Endothelial cell of umbilical vein (primary cell): Measurements from ENCODE around the gene RNF150.

Experiments used
- EZH2 ChIP-seq: IDR thresholded peaks from 2 replicates; pipeline ENCODE4 v1.6.1; 2012; ENCODE audit warnings: borderline replicate concordance, low read depth, mild to moderate bottlenecking, moderate library complexity, low read length, inconsistent platforms; ENCODE audit not compliant: severe bottlenecking
- JUN ChIP-seq: IDR thresholded peaks from 2 replicates; pipeline ENCODE4 v1.6.1; 2011; ENCODE audit warnings: borderline replicate concordance, low read depth; ENCODE audit not compliant: insufficient read length, insufficient read depth
- MYC ChIP-seq: IDR thresholded peaks from one replicate; pipeline ENCODE4 v1.6.1; 2011; ENCODE audit warnings: mild to moderate bottlenecking, low read depth, low read length
- POLR2A ChIP-seq: IDR thresholded peaks from 2 replicates; pipeline ENCODE4 v1.6.1; 2012; ENCODE audit warnings: low read depth, mild to moderate bottlenecking, control low read depth, low read length
- POLR2AphosphoS5 ChIP-seq: IDR thresholded peaks from 2 replicates; pipeline ENCODE4 v1.6.1; 2012; ENCODE audit warnings: low read depth, mild to moderate bottlenecking, control low read depth, low read length, moderate library complexity; ENCODE audit not compliant: insufficient read depth
- TF ChIP-seq, protein P1 (sequence below), 2 donors: IDR thresholded peaks; 1 replicate in 1 of 2; 2 replicates in 1 of 2; pipeline ENCODE4 v1.5.1; 2011; ENCODE audit warnings: low read length in 2 of 2, mild to moderate bottlenecking in 2 of 2, moderate library complexity in 2 of 2, control low read depth in 1 of 2, inconsistent platforms in 1 of 2, low read depth in 1 of 2; ENCODE audit not compliant: insufficient read depth in 1 of 2; ENCODE audit errors: extremely low read depth in 1 of 2

- no peak for TF ChIP-seq POLR2A
- TF ChIP-seq, protein P1, sequence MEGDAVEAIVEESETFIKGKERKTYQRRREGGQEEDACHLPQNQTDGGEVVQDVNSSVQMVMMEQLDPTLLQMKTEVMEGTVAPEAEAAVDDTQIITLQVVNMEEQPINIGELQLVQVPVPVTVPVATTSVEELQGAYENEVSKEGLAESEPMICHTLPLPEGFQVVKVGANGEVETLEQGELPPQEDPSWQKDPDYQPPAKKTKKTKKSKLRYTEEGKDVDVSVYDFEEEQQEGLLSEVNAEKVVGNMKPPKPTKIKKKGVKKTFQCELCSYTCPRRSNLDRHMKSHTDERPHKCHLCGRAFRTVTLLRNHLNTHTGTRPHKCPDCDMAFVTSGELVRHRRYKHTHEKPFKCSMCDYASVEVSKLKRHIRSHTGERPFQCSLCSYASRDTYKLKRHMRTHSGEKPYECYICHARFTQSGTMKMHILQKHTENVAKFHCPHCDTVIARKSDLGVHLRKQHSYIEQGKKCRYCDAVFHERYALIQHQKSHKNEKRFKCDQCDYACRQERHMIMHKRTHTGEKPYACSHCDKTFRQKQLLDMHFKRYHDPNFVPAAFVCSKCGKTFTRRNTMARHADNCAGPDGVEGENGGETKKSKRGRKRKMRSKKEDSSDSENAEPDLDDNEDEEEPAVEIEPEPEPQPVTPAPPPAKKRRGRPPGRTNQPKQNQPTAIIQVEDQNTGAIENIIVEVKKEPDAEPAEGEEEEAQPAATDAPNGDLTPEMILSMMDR (IDR thresholded peaks at IDR 0.05; ENCODE audit: extremely low read depth in 1 of 2, insufficient read depth in 1 of 2, low read depth in 1 of 2, low read length in 2 of 2), result no peak
- no peak for TF ChIP-seq JUN
- TF ChIP-seq POLR2AphosphoS5, result no peak
- no peak for TF ChIP-seq MYC
- no peak for TF ChIP-seq EZH2
Measured at GRCh38 chr4:141124224-141124623, 9.0 kb downstream of the RNF150 start.
